Neural cell (in vitro differentiated cells): ENCODE results near the gene HSPB7. TPM values are rescaled to one million over a fixed set of nuclear protein-coding genes. Genes with fewer than 3 reads are reported as not detected.

ENCODE experiments used
- H2AFZ ChIP-seq: fragments of 200-600, 300-800 bp; sonication (generic), shearing (Covaris generic); 2 replicates; pipeline ENCODE4 v1.6.0; 2014; ENCODE audit warnings: low read depth, mild to moderate bottlenecking, antibody characterized with exemption, low read length, moderate library complexity
- H3F3A ChIP-seq: fragments of 200-600 bp; shearing (Covaris generic); 2 replicates; pipeline ENCODE4 v1.6.1; 2016; ENCODE audit warnings: mild to moderate bottlenecking, moderate library complexity, mixed read lengths, antibody characterized with exemption, low read length; ENCODE audit not compliant: insufficient read depth, poor library complexity, severe bottlenecking
- H3K27ac ChIP-seq: fragments of 200-600, 300-800 bp; sonication (generic), shearing (Covaris generic); 2 replicates; pipeline ENCODE4 v1.5.1; 2014; ENCODE audit warnings: mild to moderate bottlenecking, low read length, moderate library complexity
- H3K27me3 ChIP-seq: fragments of 300-800, 200-600 bp; sonication (generic), shearing (Covaris generic); 2 replicates; pipeline ENCODE4 v1.6.0; 2014; ENCODE audit warnings: mild to moderate bottlenecking, low read depth, low read length, moderate library complexity; ENCODE audit not compliant: insufficient read depth
- H3K36me3 ChIP-seq: fragments of 300-800, 200-600 bp; sonication (generic), shearing (Covaris generic); 2 replicates; pipeline ENCODE4 v1.5.1; 2014; ENCODE audit warnings: mild to moderate bottlenecking, antibody characterized with exemption, low read length, moderate library complexity; ENCODE audit not compliant: insufficient read depth
- H3K4me2 ChIP-seq: fragments of 300-800, 200-600 bp; sonication (generic), shearing (Covaris generic); 2 replicates; pipeline ENCODE4 v1.6.0; 2014; ENCODE audit warnings: mild to moderate bottlenecking, low read length
- H3K4me3 ChIP-seq: fragments of 300-800, 200-600 bp; sonication (generic), shearing (Covaris generic); 2 replicates; pipeline ENCODE4 v1.5.1; 2014; ENCODE audit warnings: mild to moderate bottlenecking, low read length, moderate library complexity
- H3K79me2 ChIP-seq: fragments of 200-600 bp; shearing (Covaris generic); replicated peaks from 2 replicates; pipeline ENCODE4 v1.6.0; 2014; ENCODE audit warnings: mild to moderate bottlenecking, low read length, moderate library complexity; ENCODE audit not compliant: insufficient read depth
- H3K9ac ChIP-seq: fragments of 300-800, 200-600 bp; sonication (generic), shearing (Covaris generic); 2 replicates; pipeline ENCODE4 v1.6.1; 2016; ENCODE audit warnings: mild to moderate bottlenecking, low read length, mixed read lengths
- H3K9me2 ChIP-seq: fragments of 200-600 bp; shearing (Covaris generic); 2 replicates; pipeline ENCODE4 v1.6.1; 2016; ENCODE audit warnings: mild to moderate bottlenecking, low read length, mixed read lengths; ENCODE audit not compliant: insufficient read depth
- H3K9me3 ChIP-seq: fragments of 200-600, 300-800 bp; sonication (generic), shearing (Covaris generic); 2 replicates; pipeline ENCODE4 v1.6.1; 2016; ENCODE audit warnings: mild to moderate bottlenecking, mixed run types, low read length, moderate library complexity, mixed read lengths
- H4K20me1 ChIP-seq: fragments of 200-600 bp; shearing (Covaris generic); 2 replicates; pipeline ENCODE4 v1.6.1; 2016; ENCODE audit warnings: mild to moderate bottlenecking, mixed run types; ENCODE audit not compliant: insufficient read depth
- EP300 ChIP-seq: fragments of 450-650 bp; conservative IDR thresholded peaks from 2 replicates; pipeline ENCODE4 v1.6.1; 2014; ENCODE audit warnings: antibody characterized with exemption, mild to moderate bottlenecking, moderate library complexity; ENCODE audit not compliant: poor library complexity, severe bottlenecking
- EZH2 ChIP-seq: fragments of 200-600, 300-800 bp; shearing (Covaris generic), sonication (generic); IDR thresholded peaks from 2 replicates; pipeline ENCODE4 v1.6.1; 2014; ENCODE audit warnings: antibody characterized with exemption, low read length, borderline replicate concordance, mild to moderate bottlenecking; ENCODE audit not compliant: insufficient read depth, poor library complexity, severe bottlenecking
- MXI1 ChIP-seq: fragments of 450-650 bp; conservative IDR thresholded peaks from 2 replicates; pipeline ENCODE4 v1.6.1; 2014; ENCODE audit warnings: antibody characterized with exemption, mild to moderate bottlenecking; ENCODE audit not compliant: poor library complexity, severe bottlenecking
- POLR2AphosphoS5 ChIP-seq: IDR thresholded peaks from 2 replicates; pipeline ENCODE4 v1.6.1; 2012
- RAD21 ChIP-seq: fragments of 450-650 bp; conservative IDR thresholded peaks from 2 replicates; pipeline ENCODE4 v1.6.1; 2014; ENCODE audit warnings: antibody characterized with exemption, mild to moderate bottlenecking, moderate library complexity
- SMC3 ChIP-seq: fragments of 450-650 bp; conservative IDR thresholded peaks from 2 replicates; pipeline ENCODE4 v1.6.1; 2014; ENCODE audit warnings: antibody characterized with exemption, mild to moderate bottlenecking, moderate library complexity; ENCODE audit not compliant: poor library complexity
- TAF1 ChIP-seq: IDR thresholded peaks from 2 replicates; pipeline ENCODE4 v1.6.1; 2012; ENCODE audit warnings: low read depth
- polyA plus RNA-seq: library from polyadenylated mRNA; depleted of rRNA; stranded (reverse); fragments of >200 nt; gene quantifications from 2 replicates; pipeline ENCODE4 v1.2.3, GENCODE V29; 2014
- TF ChIP-seq, protein P1 (sequence below): fragments of 450-650 bp; IDR thresholded peaks from 2 replicates; pipeline ENCODE4 v1.5.1; 2014; ENCODE audit warnings: antibody characterized with exemption, mild to moderate bottlenecking, moderate library complexity; ENCODE audit not compliant: poor library complexity, severe bottlenecking
- TF ChIP-seq, protein P2 (sequence below): IDR thresholded peaks from 2 replicates; pipeline ENCODE4 v1.6.1; 2012; ENCODE audit warnings: borderline replicate concordance

Gene HSPB7
- polyA plus RNA-seq, 1 donor from 2014 or later: not detected

GRCh38 chr1:15994081-15994480 lies 23.8 kb downstream of the HSPB7 start:
- Histone ChIP-seq H3K27me3 (no peaks in the 10 kb centered on the region), H2AFZ (no peak overlapping the region), H3K9me2 (no peaks in the 10 kb centered on the region), H3F3A (no peaks in the 10 kb centered on the region), H3K36me3 (no peaks in the 10 kb centered on the region), H3K9ac (no peak overlapping the region), H3K79me2 (no peaks in the 10 kb centered on the region), H3K4me2 (no peak overlapping the region), H4K20me1 (no peaks in the 10 kb centered on the region), H3K4me3 (no peak overlapping the region), H3K27ac (no peak overlapping the region), H3K9me3 (no peaks in the 10 kb centered on the region)
- TF ChIP-seq EP300: no peak
- TF ChIP-seq, protein P1, sequence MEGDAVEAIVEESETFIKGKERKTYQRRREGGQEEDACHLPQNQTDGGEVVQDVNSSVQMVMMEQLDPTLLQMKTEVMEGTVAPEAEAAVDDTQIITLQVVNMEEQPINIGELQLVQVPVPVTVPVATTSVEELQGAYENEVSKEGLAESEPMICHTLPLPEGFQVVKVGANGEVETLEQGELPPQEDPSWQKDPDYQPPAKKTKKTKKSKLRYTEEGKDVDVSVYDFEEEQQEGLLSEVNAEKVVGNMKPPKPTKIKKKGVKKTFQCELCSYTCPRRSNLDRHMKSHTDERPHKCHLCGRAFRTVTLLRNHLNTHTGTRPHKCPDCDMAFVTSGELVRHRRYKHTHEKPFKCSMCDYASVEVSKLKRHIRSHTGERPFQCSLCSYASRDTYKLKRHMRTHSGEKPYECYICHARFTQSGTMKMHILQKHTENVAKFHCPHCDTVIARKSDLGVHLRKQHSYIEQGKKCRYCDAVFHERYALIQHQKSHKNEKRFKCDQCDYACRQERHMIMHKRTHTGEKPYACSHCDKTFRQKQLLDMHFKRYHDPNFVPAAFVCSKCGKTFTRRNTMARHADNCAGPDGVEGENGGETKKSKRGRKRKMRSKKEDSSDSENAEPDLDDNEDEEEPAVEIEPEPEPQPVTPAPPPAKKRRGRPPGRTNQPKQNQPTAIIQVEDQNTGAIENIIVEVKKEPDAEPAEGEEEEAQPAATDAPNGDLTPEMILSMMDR: no peak
- TF ChIP-seq, protein P2, sequence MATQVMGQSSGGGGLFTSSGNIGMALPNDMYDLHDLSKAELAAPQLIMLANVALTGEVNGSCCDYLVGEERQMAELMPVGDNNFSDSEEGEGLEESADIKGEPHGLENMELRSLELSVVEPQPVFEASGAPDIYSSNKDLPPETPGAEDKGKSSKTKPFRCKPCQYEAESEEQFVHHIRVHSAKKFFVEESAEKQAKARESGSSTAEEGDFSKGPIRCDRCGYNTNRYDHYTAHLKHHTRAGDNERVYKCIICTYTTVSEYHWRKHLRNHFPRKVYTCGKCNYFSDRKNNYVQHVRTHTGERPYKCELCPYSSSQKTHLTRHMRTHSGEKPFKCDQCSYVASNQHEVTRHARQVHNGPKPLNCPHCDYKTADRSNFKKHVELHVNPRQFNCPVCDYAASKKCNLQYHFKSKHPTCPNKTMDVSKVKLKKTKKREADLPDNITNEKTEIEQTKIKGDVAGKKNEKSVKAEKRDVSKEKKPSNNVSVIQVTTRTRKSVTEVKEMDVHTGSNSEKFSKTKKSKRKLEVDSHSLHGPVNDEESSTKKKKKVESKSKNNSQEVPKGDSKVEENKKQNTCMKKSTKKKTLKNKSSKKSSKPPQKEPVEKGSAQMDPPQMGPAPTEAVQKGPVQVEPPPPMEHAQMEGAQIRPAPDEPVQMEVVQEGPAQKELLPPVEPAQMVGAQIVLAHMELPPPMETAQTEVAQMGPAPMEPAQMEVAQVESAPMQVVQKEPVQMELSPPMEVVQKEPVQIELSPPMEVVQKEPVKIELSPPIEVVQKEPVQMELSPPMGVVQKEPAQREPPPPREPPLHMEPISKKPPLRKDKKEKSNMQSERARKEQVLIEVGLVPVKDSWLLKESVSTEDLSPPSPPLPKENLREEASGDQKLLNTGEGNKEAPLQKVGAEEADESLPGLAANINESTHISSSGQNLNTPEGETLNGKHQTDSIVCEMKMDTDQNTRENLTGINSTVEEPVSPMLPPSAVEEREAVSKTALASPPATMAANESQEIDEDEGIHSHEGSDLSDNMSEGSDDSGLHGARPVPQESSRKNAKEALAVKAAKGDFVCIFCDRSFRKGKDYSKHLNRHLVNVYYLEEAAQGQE: no peak
- TF ChIP-seq SMC3: no peak
- no peak for TF ChIP-seq MXI1
- no peak for TF ChIP-seq RAD21
- TF ChIP-seq TAF1: no peak
- no peak for TF ChIP-seq EZH2
- no peak for TF ChIP-seq POLR2AphosphoS5

- H3K4me3 ChIP-seq: no peak overlapping the region
- no peak overlapping the region for H3K9ac ChIP-seq
- H3K9me2 ChIP-seq: no peaks in the 10 kb centered on the region
- no peaks in the 10 kb centered on the region for H3K9me3 ChIP-seq
- no peaks in the 10 kb centered on the region for H3K27me3 ChIP-seq
- no peak overlapping the region for H2AFZ ChIP-seq
- H3K27ac ChIP-seq: no peak overlapping the region
- TF ChIP-seq, protein P2: no peak
- TF ChIP-seq POLR2AphosphoS5: no peak
- TF ChIP-seq TAF1: no peak
- TF ChIP-seq, protein P1: no peak
- TF ChIP-seq RAD21: no peak
- no peak for TF ChIP-seq SMC3
- no peak for TF ChIP-seq MXI1
- TF ChIP-seq EZH2: no peak
- no peak for TF ChIP-seq EP300
- H3K79me2 ChIP-seq: no peaks in the 10 kb centered on the region
- no peaks in the 10 kb centered on the region for H3K36me3 ChIP-seq
- no peaks in the 10 kb centered on the region for H4K20me1 ChIP-seq
- H3K4me2 ChIP-seq: no peak overlapping the region
- H3F3A ChIP-seq: no peaks in the 10 kb centered on the region
These were observed 24.2 kb downstream of the HSPB7 start for GRCh38 chr1:15993666-15994065.
